ENCODE data around the gene WDR35.

DNA sequence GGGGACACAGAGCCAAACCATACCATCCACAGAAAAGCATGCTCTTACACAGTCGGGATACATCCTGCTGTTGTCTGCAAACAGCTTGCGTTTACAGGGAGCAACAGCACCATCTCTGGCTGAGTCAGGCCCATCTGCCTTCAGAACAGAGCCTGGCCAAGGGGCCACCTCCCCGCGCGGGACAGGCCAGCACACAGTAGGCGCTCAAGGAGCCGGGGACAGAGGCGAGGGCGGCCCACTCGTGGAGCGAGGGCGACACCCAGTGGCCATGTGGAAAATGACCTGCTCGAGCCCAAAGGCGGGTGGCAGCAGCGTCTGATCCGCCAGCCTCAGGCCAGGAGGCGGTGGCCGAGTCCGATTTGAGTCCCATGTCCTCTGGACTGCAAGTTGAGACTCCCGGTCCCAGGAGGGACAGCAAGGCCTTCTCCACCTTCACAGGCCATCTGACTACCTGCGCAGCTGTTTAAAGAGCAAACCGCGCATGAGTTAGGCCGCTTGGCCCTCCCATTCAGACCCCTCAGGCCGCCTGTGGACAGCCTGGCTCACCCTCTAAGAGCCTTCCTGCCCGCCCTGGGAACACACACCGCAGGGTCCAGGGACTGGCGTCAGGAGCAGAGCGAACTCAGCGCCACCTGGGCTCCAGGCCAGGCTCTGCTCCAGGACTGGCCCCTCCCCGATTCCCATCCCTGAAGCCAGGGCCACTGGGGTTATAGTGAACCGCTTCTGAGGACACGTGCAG, 126.4 kb downstream of the WDR35 start:
- TF ChIP-seq, protein P1, sequence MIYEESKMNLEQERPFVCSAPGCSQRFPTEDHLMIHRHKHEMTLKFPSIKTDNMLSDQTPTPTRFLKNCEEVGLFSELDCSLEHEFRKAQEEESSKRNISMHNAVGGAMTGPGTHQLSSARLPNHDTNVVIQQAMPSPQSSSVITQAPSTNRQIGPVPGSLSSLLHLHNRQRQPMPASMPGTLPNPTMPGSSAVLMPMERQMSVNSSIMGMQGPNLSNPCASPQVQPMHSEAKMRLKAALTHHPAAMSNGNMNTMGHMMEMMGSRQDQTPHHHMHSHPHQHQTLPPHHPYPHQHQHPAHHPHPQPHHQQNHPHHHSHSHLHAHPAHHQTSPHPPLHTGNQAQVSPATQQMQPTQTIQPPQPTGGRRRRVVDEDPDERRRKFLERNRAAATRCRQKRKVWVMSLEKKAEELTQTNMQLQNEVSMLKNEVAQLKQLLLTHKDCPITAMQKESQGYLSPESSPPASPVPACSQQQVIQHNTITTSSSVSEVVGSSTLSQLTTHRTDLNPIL (CRISPR knock-in tag; IDR thresholded peaks at IDR 0.05; ENCODE audit: low read depth) = no peak
- TF ChIP-seq ISL1 (CRISPR knock-in tag; IDR thresholded peaks at IDR 0.05) (no peak), ARNTL (CRISPR knock-in tag; IDR thresholded peaks at IDR 0.05; ENCODE audit: borderline replicate concordance, low read depth) (no peak), ZFP30 (CRISPR knock-in tag; IDR thresholded peaks at IDR 0.05) (no peak), TCF4 (CRISPR knock-in tag; IDR thresholded peaks at IDR 0.05; ENCODE audit: borderline replicate concordance) (no peak), ZNF70 (CRISPR knock-in tag; IDR thresholded peaks at IDR 0.05) (no peak), ESRRG (CRISPR knock-in tag; IDR thresholded peaks at IDR 0.05) (no peak), ZC3H10 (CRISPR knock-in tag; IDR thresholded peaks at IDR 0.05) (no peak), SNAI2 (CRISPR knock-in tag; IDR thresholded peaks at IDR 0.05) (no peak), PATZ1 (CRISPR knock-in tag; IDR thresholded peaks at IDR 0.05; ENCODE audit: borderline replicate concordance) (no peak)
- TF ChIP-seq, protein P2, sequence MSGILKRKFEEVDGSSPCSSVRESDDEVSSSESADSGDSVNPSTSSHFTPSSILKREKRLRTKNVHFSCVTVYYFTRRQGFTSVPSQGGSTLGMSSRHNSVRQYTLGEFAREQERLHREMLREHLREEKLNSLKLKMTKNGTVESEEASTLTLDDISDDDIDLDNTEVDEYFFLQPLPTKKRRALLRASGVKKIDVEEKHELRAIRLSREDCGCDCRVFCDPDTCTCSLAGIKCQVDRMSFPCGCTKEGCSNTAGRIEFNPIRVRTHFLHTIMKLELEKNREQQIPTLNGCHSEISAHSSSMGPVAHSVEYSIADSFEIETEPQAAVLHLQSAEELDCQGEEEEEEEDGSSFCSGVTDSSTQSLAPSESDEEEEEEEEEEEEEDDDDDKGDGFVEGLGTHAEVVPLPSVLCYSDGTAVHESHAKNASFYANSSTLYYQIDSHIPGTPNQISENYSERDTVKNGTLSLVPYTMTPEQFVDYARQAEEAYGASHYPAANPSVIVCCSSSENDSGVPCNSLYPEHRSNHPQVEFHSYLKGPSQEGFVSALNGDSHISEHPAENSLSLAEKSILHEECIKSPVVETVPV (CRISPR knock-in tag; IDR thresholded peaks at IDR 0.05) = no peak
